ENCODE results near the gene ACVR2B. TPM values are rescaled to one million over a fixed set of nuclear protein-coding genes. Genes with fewer than 3 reads are reported as not detected.
A peak's percentile ranks its signal among the peaks of the same experiment; 100 is the strongest.
"Not testable (repeated sequence)": the region's sequence is repeated elsewhere in the genome, so short reads cannot be mapped to it uniquely, and the experiment has no call there.

The ACVR2B gene
- total and polyA plus RNA-seq, 8 donors: 0.61 to 11.0 (median 1.7) TPM

DNA sequence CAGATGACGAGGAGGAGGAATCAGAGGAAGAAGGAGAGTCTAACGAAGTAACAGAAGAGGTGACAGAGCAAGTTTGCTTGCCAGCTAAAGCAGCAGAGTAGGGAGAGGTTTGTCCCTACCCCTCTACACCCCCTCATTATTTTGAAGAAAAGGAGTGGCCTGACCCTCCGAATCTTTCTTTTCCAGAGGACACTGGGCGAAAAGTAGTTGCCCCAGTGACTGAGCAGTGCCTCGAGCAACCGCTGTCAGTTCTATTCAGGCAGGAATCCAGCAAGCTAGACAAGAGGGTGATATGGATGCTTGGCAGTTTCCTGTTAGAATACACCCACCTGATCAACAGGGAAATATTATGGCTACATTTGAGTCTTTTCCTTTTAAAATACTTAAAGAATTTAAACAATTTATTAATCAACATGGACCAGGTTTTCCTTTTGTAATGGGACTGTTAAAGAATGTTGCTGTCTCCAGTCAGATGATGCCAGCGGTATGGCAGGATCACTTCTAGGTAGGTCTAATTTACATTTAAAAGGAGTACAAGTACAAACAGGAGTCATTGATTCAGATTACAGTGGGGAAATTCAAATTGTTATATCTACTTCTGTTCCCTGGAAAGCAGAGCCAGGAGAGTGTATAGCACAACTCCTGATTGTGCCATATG is 31.9 kb upstream of the ACVR2B start:
- peaks cover 0 to 35% (median 2%) of the 10 kb centered on the region in 4 donors for H3K4me1 ChIP-seq
- no peaks in the 10 kb centered on the region for H3K9me3 ChIP-seq
- DNase-seq: no peak
- H3K27ac ChIP-seq: peak overlapping the region in 4 of 5 donors; percentile 3 to 72 (median 44)
- intact Hi-C loops (cut with DNase I; ENCODE audit: low total_unique reads): no loop called here
- no peaks in the 10 kb centered on the region for H3K36me3 ChIP-seq
- H3K4me3 ChIP-seq: peak overlapping the region in 3 of 4 donors; percentile 13 to 22 (median 16)
- TF ChIP-seq, protein P1, sequence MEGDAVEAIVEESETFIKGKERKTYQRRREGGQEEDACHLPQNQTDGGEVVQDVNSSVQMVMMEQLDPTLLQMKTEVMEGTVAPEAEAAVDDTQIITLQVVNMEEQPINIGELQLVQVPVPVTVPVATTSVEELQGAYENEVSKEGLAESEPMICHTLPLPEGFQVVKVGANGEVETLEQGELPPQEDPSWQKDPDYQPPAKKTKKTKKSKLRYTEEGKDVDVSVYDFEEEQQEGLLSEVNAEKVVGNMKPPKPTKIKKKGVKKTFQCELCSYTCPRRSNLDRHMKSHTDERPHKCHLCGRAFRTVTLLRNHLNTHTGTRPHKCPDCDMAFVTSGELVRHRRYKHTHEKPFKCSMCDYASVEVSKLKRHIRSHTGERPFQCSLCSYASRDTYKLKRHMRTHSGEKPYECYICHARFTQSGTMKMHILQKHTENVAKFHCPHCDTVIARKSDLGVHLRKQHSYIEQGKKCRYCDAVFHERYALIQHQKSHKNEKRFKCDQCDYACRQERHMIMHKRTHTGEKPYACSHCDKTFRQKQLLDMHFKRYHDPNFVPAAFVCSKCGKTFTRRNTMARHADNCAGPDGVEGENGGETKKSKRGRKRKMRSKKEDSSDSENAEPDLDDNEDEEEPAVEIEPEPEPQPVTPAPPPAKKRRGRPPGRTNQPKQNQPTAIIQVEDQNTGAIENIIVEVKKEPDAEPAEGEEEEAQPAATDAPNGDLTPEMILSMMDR (IDR thresholded peaks at IDR 0.05): no peak
- TF ChIP-seq EP300 (IDR thresholded peaks at IDR 0.05): no peak
- TF ChIP-seq POLR2A (IDR thresholded peaks at IDR 0.05): no peak
- TF ChIP-seq POLR2AphosphoS5 (IDR thresholded peaks at IDR 0.05): no peak
- H3K27me3 ChIP-seq: no peaks in the 10 kb centered on the region
- WGBS, 5 donors: 33 to 60% (median 36%) methylated on average over 7 of the region's 7 CpGs

DNA sequence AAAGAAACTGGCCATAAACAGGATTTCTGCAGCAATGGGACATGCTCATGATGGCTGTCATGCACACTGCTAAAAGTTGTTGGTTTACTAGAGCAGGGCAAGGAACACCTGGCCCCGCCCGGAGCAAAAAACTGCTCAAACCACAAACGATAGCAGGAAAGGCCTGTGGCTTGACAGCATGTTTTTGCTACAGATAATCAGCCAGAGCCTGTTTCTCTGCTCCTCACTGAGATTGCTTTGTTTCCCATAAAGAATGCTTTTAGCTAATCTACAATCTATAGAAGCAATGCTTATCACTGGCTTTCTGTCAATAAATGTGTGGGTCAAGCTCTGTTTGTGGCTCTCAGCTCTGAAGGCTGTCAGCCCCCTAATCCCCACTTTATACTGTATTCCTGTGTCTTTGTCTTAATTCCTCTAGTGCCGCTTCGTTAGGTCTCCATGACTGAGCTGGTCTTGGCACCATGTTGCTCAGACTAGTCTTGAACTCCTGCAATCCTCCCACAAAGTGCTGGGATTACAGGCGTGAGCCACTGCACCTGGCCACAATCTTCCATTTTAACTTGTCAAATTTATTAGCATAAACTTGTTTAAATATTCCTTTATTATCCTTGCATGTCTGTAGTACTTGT is 26.8 kb upstream of the ACVR2B start:
- DNase-seq: peak in 1 of 2 donors; percentile 40
- intact Hi-C loops (cut with DNase I; ENCODE audit: low total_unique reads); H3K27me3 ChIP-seq: not testable (repeated sequence)

DNA sequence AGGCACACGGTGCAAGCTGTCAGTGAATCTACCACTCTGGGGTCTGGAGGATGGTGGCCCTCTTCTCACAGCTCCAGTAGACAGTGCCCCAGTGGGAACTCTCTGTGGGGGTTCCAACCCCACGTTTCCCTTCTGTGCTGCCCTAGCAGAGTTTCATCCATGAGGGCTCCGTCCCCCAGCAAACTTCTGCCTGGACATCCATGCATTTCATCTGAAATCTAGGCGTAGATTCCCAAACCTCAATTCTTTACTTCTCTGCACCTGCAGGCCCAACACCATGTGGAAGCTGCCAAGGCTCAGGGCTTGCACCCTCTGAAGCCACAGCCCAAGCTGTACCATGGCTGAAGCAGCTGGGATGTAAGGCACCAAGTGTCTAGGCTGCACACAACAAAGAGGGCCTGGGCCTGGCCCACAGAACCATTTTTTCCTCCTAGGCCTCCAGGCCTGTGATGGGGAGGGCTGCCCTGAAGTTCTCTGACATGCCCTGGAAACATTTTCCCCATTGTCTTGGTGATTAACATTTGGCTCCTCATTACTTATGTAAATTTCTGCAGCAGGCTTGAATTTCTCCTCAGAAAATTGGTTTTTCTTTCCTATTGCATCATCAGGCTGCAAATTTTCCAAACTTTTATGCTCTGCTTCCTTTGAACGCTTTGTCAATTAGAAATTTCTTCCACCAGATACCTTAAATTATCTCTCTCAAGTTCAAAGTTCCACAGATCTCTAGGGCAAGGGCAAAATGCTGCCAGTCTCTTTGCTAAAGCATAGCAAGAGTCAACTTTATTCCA is 20.6 kb upstream of the ACVR2B start:
- peaks cover 18 to 61% (median 27%) of the 10 kb centered on the region in 4 donors for H3K9me3 ChIP-seq
- H3K27me3 ChIP-seq; H3K27ac ChIP-seq; H3K4me1 ChIP-seq; DNase-seq; H3K36me3 ChIP-seq; H3K4me3 ChIP-seq; intact Hi-C loops (cut with DNase I; ENCODE audit: low total_unique reads): not testable (repeated sequence)
- WGBS, 5 donors: 91 to 96% (median 92%) methylated on average over 5 of the region's 5 CpGs

More for the DNA sequence above, 26.8 kb upstream of the ACVR2B start:
- not testable (repeated sequence) for H3K4me3 ChIP-seq, H3K9me3 ChIP-seq, H3K36me3 ChIP-seq
- peak overlapping the region in 1 of 5 donors; percentile 7 for H3K27ac ChIP-seq
- peaks cover 0 to 28% (median 2%) of the 10 kb centered on the region in 4 donors for H3K4me1 ChIP-seq
- 25 to 48% (median 34%) methylated on average over 6 of the region's 6 CpGs for WGBS, 5 donors

DNA sequence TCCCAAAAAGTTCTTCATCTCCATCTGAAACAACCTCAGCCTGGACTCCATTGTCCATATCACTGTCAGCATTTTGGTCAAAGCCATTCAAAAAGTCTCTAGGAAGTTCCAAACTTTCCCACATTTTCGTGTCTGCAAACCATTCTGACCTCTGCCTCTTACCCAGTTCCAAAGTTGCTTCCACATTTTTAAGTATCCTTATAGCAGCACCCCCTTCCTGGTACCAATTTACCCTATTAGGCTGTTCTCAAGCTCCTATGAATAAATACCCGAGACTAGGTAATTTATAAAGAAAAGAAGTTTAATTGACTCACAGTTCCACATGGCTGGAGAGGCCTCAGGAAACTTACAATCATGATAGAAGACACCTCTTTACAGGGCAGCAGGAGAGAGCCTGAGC is 20.0 kb upstream of the ACVR2B start:
- H3K27me3 ChIP-seq; DNase-seq; intact Hi-C loops (cut with DNase I; ENCODE audit: low total_unique reads); H3K36me3 ChIP-seq; H3K27ac ChIP-seq; H3K4me3 ChIP-seq; H3K4me1 ChIP-seq: not testable (repeated sequence)
- peaks cover 20 to 65% (median 30%) of the 10 kb centered on the region in 4 donors for H3K9me3 ChIP-seq
- WGBS, 5 donors: 75 to 86% (median 81%) methylated on average over 2 of the region's 2 CpGs

DNA sequence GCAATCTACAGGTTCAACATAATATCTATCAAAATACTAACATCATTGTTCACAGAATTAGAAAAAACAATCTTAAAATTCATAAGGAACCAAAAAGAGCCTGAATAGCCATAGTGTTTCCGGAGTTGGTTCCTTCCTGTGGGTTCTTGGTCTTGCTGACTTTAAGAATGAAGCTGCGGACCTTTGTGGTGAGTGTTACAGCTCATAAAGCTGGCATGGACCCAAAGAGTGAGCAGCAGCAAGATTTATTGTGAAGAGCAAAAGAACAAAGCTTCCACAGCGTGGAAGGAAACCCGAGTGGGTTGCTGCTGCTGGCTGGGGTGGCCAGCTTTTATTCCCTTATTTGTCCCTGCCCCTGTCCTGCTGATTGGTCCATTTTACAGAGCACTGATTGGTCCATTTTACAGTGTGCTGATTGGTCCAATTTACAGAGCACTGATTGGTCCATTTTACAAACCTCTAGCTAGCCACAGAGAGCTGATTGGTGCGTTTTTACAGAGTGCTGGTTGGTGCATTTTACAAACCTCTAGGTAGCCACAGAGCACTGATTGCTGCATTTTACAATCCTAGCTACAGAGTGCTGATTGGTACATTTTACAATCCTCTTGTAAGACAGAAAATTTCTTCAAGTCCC is 15.1 kb upstream of the ACVR2B start:
- WGBS, 5 donors: 60 to 81% (median 76%) methylated on average over 5 of the region's 5 CpGs
- H3K9me3 ChIP-seq: peaks cover 7 to 54% (median 21%) of the 10 kb centered on the region in 4 donors
- H3K27ac ChIP-seq; intact Hi-C loops (cut with DNase I; ENCODE audit: low total_unique reads); H3K4me1 ChIP-seq; H3K36me3 ChIP-seq; H3K4me3 ChIP-seq; H3K27me3 ChIP-seq; DNase-seq: not testable (repeated sequence)

DNA sequence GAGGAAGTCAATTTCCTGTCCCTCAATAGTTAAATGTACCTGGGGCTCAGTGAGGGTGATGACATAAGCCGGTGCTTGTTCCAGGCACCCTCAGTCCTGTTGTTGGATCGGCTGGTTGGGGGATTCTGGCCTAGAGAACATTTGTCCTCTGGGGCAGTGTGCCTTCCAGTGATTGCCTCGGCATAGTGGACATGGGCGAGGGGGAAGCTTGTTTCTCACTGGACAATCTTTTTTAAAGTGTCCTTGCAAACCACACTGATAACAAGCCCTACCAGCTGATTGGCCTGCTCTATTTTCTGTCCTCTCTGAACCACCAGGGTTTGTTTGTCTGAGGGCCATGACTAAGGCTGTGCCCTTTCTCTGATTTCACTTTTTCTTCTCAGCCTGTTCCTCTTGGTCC is 10.5 kb upstream of the ACVR2B start:
- peaks cover 0 to 16% (median 8%) of the 10 kb centered on the region in 4 donors for H3K9me3 ChIP-seq
- intact Hi-C loops (cut with DNase I; ENCODE audit: low total_unique reads); H3K27me3 ChIP-seq; H3K4me1 ChIP-seq; H3K4me3 ChIP-seq; H3K27ac ChIP-seq; DNase-seq; H3K36me3 ChIP-seq: not testable (repeated sequence)
- 39 to 74% (median 53%) methylated on average over 4 of the region's 4 CpGs for WGBS, 5 donors

Data from stomach (tissue), 9 donors.